Measurements from ENCODE around the gene DEPDC1B. TPM values are rescaled to one million over a fixed set of nuclear protein-coding genes. Genes with fewer than 3 reads are reported as not detected.
"Not testable (repeated sequence)": the region's sequence is repeated elsewhere in the genome, so short reads cannot be mapped to it uniquely, and the experiment has no call there.

The DEPDC1B gene
- polyA plus RNA-seq, 10 donors = 3.6 to 7.0 (median 4.4) TPM

- peak in 1 of 3 donors; percentile 13 for DNase-seq
These were observed 1.5 kb upstream of the DEPDC1B start for GRCh38 chr5:60701321-60701968.

GRCh38 chr5:60700416-60700757 is 421 bp upstream of the DEPDC1B start:
- no peak for DNase-seq

- DNase-seq = no peak
These were observed 718 bp downstream of the DEPDC1B start for GRCh38 chr5:60699288-60699608.

GRCh38 chr5:60698336-60698735 is 1.6 kb downstream of the DEPDC1B start:
- DNase-seq = no peak

GRCh38 chr5:60690326-60690725 is 9.6 kb downstream of the DEPDC1B start:
- no peak for DNase-seq

GRCh38 chr5:60688980-60689379 is 11.0 kb downstream of the DEPDC1B start:
- DNase-seq = no peak

GRCh38 chr5:60687927-60688720 is 11.8 kb downstream of the DEPDC1B start:
- DNase-seq = no peak

- no peak for DNase-seq
These were observed 13.8 kb downstream of the DEPDC1B start for GRCh38 chr5:60686157-60686556.

- no peak for DNase-seq
These were observed 14.3 kb downstream of the DEPDC1B start for GRCh38 chr5:60685700-60686099.

GRCh38 chr5:60685028-60685427 is 14.9 kb downstream of the DEPDC1B start:
- no peak for DNase-seq

GRCh38 chr5:60682007-60682406 is 18.0 kb downstream of the DEPDC1B start:
- not testable (repeated sequence) for DNase-seq

GRCh38 chr5:60679816-60680215 is 20.1 kb downstream of the DEPDC1B start:
- DNase-seq = no peak

- peak in 2 of 3 donors; percentile 8 to 44 for DNase-seq
These were observed 21.9 kb downstream of the DEPDC1B start for GRCh38 chr5:60677850-60678664.

GRCh38 chr5:60675286-60675685 is 24.7 kb downstream of the DEPDC1B start:
- DNase-seq = no peak

GRCh38 chr5:60674251-60675069 is 25.5 kb downstream of the DEPDC1B start:
- DNase-seq = no peak

- peak in 2 of 3 donors; percentile 5 to 18 for DNase-seq
These were observed 26.6 kb downstream of the DEPDC1B start for GRCh38 chr5:60673334-60673733.

GRCh38 chr5:60672693-60673264 is 27.2 kb downstream of the DEPDC1B start:
- DNase-seq = no peak

GRCh38 chr5:60671899-60672692 is 27.9 kb downstream of the DEPDC1B start:
- DNase-seq = no peak

GRCh38 chr5:60670749-60671148 is 29.2 kb downstream of the DEPDC1B start:
- DNase-seq = no peak

- peak in 2 of 3 donors; percentile 28 to 56 for DNase-seq
These were observed 31.2 kb downstream of the DEPDC1B start for GRCh38 chr5:60668686-60669304.
